Hindlimb muscle (tissue), 1 donor: Measurements from ENCODE around the gene STAM. TPM values are rescaled to one million over a fixed set of nuclear protein-coding genes. Genes with fewer than 3 reads are reported as not detected.
A peak's percentile ranks its signal among the peaks of the same experiment; 100 is the strongest.

Source experiments
- DNase-seq: peaks from one replicate; pipeline ENCODE4 v3.0.0-alpha.2; 2013
- polyA plus RNA-seq: library from polyadenylated mRNA; unstranded; fragments of 120-200 nt; gene quantifications from one replicate; pipeline ENCODE4 v1.2.1, GENCODE V29; 2013; ENCODE audit not compliant: insufficient read length

Gene STAM
- polyA plus RNA-seq, 1 donor, result 24.2 TPM

DNA sequence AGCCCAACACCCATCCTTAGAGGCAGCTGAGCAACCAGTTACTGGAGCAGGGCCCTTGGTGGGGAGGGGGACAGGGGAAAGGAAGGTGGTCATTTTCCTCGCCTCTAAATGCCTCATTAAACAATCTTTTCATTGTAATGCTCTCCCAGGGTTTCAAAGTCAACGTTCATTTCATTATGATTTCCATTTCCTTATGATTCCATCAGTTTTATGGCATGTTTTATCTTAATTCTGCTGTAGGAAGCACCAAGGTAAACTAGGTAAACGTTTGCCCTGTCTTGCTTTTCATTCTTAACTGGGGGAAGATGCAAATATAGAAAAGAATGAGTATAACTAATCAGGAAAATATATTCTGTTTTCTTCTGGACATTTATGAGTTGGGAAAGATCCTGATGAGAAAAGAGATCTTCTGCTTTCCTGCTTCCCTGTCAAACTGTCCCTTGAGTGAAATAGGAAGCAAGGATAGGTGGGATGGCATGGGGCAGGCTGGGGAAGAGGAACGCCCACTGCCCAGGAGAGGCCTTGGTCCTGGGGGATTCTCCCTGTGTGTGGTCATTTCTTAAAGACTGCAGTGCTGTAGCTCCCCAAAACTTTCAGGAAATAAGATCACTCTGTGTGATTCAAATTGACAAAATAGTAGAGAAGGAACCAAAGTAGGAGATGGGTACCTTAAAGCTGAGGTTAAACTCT lies 87.5 kb downstream of the STAM start:
- DNase-seq, result no peak

DNA sequence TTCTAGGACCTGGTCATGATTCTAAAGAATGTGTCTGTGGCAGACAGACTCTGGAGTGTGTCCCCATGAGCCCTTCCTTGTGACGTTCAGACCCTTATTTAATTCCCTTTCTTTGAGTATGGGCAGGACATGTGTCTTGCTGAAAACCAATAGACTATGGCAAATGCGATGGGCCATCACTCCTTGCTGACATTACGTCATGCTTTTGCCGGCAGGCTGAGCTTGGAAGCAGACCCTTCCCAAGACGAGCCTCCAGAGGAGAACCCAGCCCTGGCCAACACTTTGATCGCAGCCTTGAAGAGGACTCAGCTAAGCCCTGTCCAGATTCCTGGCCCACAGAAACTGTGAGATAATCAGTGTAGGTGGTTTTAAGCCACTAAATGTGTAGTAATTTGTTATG lies 89.7 kb downstream of the STAM start:
- DNase-seq, result no peak

DNA sequence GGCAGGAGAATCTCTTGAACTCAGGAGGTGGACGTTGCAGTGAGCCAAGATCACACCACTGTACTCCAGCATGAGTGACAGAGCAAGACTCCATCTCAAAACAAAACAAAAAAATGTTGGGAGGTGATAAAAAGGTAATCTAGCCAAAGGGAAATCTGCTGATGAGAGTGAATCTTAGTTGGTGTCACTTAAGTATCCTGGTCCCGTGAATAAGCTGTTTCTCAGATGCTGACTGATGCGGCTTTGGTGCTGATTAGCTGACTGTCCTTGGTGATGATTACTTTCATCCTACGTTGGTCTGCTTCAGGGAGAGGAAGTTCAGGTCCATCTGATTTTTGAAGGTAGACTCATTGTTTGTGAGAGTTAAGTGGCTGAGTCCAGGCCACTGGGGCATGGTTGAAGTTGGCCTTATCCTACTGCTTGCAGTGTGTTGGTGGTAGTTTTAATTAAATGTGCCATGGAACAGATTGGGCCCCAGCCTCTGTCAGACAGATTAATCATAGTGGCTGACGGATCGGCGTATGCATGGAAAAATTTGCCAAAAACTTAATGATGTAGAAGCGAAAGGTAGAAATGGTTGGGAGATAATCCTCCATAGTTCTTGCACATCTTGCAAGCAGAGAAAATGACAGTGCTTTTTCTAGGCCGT lies 90.6 kb downstream of the STAM start:
- DNase-seq, result no peak

DNA sequence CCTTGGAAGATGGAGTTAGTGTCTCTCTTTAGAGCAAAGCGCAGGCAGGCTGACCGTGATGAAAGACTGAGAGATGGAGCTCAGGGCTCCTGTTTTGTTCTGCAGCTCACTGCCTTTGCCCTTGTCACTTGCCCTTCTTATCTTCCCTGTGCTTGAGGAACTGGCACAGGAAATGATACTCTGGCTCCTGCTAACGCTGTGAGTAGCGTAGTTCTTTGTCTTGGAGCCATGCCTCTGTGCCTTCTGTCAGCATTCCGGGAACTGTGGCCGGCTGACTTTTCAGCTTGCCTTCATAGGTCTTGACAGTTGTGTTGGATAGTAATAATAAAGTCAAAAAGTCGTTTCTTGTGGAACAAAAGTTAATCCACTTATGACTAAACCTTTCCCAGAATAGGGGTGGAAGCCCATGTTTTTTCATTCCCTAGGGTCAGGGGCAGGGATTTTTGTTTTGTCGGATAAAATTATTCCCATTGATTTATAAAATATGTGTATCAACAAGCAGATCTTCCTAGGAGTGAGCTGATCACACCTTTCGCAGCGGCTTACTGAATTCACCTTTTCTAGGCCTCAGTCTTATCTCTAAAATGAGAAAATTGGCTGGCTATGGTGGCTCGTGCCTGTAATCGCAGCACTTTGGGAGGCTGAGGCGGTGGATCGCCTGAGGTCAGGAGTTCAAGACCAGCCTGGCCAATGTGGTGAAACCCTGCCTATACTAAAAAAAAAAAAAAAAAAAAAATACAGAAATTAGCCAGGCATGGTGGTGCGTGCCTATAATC lies 91.4 kb downstream of the STAM start:
- DNase-seq, result no peak

DNA sequence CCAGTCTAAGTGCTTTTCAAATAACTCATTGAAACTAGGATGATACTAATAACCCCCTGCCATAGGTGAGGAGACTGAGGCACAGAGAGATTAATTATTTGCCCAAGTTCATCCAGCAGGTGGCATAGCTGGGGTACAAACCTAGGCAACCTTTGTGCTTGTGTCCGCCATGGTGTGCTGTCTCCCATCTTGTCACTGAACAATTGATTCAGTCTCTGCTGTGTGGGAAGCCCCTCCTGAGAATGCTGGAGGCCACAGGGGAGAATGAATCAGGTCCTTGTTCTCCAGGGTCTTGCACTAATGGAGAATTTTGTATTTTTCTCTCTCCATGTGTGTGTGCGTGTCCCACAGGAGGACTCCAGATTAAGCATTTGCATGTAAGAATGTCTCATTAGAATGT lies 92.3 kb downstream of the STAM start:
- no peak for DNase-seq

DNA sequence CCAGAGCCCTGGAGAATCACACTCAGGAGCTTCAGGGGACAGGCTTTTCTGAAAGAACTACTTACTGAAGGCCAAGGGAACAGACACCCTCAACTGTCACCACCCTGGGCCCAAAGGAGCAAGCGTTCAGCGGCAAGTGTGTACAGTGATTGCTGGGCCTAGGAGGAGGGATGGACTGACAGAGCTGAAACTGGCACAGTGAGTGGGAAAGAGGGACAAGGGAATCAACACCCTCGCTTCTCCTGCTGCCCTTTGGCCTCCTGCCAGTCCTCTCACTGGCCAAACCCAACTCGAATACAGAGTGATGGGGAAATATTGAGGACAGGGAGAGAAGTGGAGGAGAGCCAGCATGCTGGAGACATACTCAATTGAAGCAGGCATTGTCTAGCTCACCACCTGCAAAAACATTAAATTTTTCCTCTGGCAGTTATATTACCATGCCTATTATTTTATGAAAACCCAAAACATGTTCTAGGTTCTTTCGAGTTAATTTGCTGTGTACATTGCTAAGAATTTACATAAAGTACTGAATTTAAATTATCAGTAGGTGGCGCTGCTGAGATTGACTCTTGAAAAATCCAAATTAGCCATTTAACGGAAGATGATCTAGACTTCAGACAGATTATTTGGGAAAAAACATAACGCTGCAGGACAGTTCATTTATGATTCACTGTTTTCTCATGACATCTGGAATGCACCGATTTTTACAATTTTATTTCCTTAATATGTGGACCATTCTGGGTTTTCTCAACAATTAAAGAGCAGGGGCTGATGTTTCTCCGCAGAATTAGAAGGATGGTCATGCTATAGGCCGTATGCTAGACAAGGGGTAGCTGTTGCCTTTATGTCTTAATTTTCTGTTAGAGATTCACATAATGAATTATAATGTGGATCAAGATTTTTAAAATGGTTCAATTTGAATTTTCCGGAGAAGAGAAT lies 93.3 kb downstream of the STAM start:
- peak; percentile 19 for DNase-seq

DNA sequence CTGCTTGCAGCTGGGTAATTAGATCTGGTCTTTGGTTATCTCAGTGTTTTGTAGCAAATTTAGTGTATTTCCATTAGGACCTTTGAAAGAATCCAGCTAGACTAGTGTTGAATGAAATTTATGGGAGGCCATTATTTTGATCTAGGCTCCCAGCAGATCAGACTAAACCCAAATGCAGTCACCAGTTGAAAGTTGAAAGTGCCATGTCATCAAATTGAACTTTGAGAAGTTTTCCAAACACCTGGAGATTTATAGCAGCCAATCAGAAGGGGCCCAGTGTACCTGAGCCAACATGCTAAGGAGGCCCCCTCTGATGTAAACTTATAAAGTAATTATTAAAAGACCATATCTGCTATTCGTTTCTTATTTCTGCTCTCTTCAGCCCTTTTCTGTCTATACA lies 96.7 kb downstream of the STAM start:
- DNase-seq, result no peak

DNA sequence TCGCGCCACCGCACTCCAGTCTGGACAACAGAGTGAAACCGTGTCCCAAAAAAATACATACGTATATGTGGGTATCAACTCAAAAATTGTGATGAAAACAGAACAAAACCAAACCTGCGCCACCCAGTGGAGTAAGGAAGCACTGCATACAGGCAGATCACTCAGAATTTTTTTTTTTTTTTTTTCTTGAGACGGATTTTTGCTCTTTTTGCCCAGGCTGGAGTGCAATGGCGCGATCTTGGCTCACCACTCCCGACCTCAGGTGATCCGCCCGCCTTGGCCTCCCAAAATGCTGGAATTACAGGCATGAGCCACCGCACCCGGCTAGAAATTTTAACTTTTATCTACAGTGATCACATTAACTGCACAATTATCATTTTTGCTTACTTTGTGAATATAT lies 99.0 kb downstream of the STAM start:
- DNase-seq, result peak; percentile 43

DNA sequence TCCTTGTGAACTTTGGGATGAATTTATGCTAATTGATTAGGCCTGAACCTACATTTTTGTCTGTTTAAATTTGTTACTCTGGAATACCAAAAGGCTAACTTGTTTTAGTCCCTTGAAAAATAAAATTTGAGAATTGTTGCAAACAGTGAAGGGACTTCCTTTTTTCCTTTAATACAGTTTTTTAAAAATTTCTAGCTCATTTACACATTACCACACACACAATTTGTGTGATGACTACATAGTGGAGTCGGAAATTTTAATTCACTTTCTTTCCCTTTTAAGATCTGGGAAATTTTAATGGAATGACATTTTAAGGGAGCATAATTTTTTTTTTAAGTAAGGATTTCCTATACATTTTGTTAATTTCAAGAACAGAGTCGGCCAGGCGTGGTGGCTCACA lies 99.5 kb downstream of the STAM start:
- no peak for DNase-seq

DNA sequence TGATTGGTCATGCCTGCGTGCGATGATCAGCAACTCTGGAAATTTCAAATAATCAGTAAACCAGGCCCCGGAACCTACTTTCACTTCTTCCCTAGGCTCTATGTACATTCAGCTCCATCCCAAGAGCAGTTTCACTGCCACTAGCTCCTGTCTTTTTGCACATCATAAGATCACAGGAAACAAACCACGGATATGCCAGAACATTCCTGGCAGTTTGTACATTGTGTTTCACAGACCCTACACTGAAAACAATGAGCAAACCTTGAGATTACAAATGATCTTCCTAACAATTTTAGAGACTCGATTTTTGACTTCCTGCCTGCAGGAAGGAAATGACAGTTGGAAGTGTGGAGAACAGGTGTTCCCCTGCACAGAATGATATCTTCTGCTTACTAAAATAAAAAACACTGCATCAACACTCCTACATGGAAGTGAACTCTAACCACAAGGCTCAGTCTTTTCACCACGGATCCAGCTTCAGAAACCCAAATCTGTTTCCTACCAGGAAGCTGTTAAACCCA lies 100.5 kb downstream of the STAM start:
- DNase-seq, result peak; percentile 15

DNA sequence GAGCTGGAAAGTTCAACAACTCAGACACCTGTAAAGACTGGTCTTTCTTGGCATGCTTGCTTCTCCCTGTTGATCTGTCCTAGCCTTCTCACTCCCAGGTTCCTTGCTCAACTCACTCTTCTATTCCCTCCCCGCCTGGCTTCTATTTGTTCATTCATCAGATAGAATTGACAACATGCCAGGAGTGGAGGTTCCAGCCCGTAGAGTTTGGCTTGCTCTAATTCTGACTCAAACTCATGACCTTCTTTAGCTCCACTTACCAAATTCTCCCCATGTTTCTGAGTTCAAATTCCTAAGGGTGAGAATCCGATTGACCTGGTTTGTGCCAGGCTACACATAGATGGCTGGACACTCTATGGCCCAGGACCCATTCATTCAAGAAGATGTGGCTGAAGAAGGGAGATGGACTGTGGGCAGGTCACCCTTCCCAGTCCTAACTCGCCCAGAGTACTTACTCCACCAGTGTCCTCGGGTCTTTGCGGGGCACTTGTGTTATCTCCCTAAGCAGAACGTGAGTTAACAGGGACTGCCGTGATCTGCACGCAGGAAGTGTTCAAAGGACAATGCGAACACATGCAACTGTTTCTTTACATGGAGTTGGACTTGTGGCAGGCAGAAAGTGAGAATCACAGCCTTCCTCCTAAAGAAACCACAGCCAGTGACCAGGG lies 104.1 kb downstream of the STAM start:
- no peak for DNase-seq

DNA sequence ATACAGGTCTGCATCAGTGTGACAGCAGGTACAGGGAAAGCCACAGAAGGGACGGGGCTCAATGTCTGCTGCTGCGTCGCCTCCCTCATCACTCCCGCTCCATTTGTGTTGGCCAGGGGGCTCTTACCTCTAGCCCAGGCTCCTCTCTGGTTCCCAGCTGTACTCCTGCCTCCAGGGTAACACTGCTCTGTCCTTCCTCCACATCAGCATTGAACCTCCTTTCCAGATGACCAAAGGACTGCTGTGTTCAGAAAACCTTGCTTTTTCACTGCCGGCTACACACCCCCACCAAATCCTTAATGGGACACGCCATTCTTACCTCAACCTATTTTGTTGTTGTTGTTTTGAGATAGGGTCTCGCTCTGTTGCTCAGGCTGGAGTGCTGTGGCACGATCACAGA lies 105.9 kb downstream of the STAM start:
- no peak for DNase-seq

DNA sequence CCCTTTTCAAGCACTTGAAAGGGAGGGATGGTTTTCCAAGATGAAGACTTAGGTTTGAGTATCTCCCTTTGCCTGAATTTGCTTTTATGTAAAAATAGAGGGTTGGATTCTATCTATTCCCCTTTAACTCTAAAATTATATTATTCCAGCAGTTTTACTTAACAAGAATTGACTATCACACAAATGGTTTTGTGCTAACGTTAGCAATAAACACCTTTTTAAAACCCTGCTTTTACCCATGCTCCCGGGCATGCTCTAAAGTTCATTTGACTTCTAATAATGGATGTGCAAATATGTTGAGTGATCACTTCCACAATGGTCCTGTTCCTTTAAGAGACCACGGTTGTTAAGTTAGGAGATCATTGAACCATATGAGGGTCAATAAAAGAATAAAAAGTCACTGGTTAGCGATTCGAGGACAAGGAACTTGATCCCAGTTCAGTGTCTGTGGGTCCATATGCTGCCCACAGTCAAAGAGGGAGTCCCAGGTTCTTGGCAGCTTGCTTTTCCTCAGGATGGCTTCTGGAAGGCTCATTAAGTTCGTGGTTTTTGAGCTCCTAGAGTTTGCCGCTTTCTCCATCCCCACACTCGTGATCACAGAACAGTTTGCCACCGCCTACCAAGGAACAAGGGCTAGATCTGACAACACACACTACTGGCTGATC lies 108.0 kb downstream of the STAM start, which contains the start of gene TMEM236:
Gene TMEM236 (plus strand): TSS at position 421 of the 665 bp plus-strand sequence. CDS start 95 bp downstream, at position 516.
- DNase-seq, result no peak

DNA sequence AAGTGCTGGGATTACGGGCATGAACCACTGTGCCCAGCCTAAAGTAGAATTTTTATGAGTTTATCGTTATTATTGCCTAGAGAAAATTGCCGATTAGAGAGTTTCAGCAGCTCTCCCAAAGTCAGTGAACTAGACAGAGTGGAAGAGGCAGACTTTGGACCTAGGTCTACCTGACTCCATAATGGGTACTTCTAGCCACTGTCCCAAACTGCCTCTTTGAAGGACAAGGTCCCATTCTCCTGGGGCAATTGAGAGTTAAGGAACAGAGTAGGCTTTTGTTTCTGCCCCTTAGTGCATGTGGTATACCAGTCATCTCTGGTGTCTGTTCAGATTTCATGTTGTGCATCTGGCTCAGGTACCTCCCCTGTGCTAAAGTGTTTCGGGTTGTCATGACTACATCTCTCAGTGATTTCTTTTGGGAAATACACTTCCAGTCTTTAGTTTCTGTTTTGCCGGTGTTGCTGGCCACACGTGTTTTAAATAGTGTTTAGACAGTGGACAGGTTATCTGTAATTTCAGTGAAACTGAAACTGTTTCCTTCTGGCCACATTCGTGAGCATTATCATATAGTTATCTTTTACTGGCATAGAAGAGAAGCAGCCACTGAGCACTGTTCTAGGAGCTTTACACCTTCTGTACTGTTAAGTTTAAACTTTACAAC lies 112.7 kb downstream of the STAM start:
- peak; percentile 19 for DNase-seq

DNA sequence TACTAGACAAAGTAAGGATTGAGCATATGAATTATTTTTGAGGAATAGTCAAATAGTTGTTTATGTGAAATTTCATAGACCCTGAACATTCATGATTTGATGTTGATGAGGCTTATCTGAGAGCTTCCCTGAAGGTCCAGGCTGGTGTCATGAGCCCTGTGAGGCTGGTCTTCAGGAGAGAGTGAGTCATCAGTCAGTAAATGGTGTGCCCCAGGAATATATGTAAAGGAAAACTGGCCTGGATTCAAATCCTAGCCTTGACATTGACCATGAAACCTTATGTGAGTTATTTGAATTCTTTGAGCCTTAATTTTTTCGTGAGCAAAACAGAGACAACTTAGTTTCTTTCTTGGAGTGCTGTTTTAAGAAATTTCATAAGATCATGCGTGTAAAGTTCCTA lies 114.2 kb downstream of the STAM start:
- no peak for DNase-seq

DNA sequence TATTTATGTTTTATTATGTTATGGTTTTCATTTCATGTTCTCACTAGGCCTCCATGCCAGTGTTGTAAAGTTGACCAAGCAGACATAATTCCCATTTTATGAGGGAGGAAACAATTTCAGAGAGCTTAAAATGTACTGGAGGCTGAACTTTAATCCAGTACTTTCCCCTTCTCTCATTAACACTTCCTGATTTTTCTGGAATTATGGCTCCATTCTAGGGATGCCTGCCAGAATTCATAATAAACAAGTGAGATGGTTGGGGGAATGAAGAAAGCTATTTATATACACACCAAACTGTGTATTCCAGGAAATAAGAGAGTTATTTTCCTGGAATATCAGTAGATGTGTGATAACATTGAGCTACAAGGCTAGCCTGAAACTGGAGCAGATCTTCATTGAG lies 114.9 kb downstream of the STAM start:
- DNase-seq, result no peak

DNA sequence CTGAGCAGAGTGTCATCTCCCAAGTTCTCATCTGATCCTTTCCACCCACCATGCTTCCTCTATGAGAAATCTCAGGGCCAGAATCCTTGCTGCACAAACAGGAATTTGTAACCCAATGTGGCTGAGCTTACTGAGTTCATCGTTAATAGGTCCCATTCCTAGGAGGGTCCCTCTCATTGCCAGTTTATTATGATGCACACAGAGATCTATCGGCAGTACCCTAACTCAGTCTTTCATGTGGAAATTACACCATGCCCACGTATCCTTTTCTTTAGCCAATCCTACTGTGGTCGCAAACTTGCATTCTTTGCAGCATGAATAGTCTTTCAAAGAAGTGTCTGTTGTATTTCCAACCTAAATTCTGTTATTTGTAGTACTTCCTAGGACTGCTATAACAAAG lies 120.2 kb downstream of the STAM start:
- no peak for DNase-seq

DNA sequence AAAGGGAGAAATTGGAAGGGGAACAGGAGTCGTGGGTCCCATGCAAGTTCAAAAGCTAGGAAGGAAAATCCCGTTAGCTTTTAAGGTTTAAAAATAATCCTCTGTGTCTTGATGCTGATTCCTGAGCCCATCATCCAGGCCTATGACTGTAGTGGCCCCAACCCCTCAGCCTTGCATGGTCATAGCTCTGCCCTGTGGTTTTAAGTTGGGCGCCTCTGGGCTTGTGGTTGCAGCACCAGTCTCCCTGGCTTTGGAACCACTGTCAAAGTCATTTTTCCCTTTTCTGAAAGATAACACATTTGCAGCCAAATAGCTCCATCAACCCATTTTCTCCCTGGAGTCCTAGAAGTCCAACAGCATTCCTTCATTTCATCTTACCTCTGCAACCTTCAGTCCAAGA lies 121.7 kb downstream of the STAM start:
- no peak for DNase-seq
